HG02610 (cell line): ENCODE measurements around the gene PHLDB1.
"Not testable (repeated sequence)": the region's sequence is repeated elsewhere in the genome, so short reads cannot be mapped to it uniquely, and the experiment has no call there.

Source experiments
- ATAC-seq: cut with Tn5 transposase; IDR thresholded peaks from one replicate; pipeline ENCODE4 v1.9.1; 2021; ENCODE audit warnings: mild to moderate bottlenecking, moderate library complexity; ENCODE audit not compliant: unreplicated experiment

The PHLDB1 gene

GRCh38 chr11:118605116-118605867 lies 2.1 kb upstream of the PHLDB1 start:
- no peak for ATAC-seq

DNA sequence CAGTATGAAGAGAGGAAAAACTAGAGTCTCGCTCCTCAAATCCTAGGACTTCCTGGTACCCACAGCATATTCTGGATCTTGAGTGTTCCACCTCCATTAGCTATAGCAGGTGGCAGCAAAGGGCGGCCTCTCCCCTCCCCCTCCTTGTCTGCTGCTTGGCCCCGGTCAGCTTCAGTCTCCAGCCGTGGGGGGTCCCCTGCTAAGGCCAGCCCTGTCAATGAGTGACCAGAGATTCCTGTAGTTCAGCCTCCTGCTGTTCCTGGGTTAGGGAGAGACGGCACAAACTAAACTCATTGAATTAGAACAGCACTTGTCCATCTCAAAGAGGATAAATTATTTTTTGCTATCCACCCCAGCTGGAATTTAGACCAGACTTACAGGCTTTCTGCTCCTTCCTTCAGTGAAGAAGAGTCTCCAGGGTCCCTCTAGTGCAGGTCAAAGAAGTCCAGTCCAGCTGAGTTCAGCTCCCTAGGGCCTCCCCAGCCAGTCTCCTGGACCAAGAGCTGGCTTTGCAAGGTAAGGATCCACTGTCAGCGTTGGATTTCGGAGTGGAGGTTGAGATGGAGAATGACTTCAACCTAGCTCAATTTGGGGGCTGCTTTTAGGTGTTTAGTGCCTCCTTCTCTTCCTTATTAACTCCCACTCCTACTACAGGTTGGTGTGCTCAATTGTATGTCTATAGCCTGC lies 1.1 kb upstream of the PHLDB1 start:
- ATAC-seq, result no peak

- no peak for ATAC-seq
Measured at GRCh38 chr11:118606844-118607228, 579 bp upstream of the PHLDB1 start.

- no peak for ATAC-seq
Measured at GRCh38 chr11:118608360-118609227, 1.2 kb downstream of the PHLDB1 start.

GRCh38 chr11:118609380-118610224 lies 2.2 kb downstream of the PHLDB1 start:
- ATAC-seq, result no peak

GRCh38 chr11:118610225-118610772 lies 2.9 kb downstream of the PHLDB1 start:
- no peak for ATAC-seq

GRCh38 chr11:118610773-118611432 lies 3.5 kb downstream of the PHLDB1 start:
- ATAC-seq, result no peak

GRCh38 chr11:118611433-118611795 lies 4.0 kb downstream of the PHLDB1 start:
- ATAC-seq, result not testable (repeated sequence)

DNA sequence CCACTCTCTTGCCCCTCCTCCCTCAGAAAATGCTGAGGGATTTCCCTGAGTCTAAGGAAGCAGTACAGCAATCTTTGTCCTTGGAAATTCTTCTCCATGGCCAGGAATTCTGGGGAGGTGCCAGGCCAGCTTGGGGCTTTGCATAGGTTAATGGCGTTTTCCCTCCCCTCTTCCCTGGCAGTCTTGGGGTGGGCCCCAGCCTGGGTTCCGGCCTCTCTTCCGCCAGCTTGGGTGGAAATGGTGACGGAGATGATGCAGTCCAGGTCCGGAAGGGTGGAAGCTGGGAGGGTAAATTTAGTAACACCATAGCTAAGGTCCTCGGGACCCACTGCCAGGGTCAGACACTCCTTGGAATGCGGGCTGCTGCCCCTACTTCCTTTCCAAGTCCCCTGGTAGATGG lies 5.0 kb downstream of the PHLDB1 start:
- no peak for ATAC-seq

DNA sequence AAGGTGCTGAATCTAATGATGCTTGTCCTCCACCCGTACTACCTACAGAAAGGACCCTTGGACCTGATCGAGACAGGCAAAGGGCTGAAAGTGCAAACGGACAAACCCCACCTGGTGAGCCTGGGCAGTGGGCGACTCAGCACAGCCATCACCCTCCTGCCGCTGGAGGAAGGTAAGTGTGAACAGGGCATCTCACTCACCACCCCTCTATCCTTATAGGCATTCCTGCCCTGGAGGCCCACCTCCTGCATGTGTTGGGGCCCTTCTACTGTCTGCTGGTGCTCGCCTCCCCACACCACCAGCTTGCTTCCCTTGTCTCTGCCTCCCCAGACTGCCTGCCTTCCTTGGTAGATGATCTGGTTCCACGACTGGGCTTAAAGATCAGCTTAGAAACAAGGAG lies 7.1 kb downstream of the PHLDB1 start:
- ATAC-seq, result no peak

DNA sequence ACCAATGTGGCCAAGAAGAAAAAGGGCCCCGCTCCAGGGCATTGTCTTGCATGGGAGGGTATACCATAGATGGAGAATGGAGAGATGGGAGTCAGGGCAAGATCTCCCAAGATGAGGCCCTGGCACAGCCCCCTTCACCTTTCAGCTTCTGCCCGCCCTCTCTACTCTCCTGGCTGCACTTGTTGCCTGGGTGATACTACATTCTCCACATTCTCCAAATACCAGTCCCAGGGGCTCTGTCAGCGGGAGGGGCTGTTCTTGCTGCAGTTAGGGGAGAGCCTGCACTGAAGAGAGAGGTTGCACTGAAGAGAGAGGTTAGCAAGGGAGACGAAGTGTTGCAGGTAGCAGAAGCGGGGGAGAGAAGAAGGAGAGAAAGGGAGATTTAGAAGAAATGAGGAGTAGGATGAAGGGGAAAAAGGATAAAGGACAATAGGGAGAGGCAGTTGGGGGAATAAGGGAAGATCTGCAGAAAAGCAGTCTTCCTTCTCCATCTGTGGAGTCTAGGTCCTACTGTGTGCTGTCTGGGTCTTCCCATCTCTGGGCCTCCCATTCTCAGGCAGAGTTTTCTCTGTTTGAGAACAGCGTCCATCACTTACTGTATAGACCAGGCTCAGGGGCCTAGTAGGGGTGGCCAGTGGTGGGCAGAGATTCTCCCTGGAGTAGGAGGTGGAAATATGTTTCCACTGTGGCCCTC lies 8.0 kb downstream of the PHLDB1 start:
- ATAC-seq, result no peak

DNA sequence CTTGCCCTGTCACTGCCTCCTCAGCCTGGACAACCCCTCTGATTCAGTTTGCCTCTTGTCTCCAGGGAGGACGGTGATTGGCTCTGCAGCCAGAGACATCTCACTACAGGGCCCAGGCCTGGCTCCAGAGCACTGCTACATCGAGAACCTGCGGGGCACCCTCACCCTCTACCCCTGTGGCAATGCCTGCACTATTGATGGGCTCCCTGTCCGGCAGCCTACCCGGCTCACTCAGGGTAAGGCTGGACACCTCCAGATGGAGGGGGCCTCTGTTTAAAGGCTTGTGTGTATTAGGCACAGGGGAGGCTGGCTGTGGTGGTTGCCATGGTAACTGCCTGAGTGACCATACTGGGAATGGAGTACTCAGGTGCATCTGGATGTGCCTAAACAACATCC lies 8.6 kb downstream of the PHLDB1 start:
- no peak for ATAC-seq

- ATAC-seq, result no peak
Measured at GRCh38 chr11:118618115-118618990, 10.9 kb downstream of the PHLDB1 start.

GRCh38 chr11:118618991-118619375 lies 11.6 kb downstream of the PHLDB1 start:
- no peak for ATAC-seq

- ATAC-seq, result no peak
Measured at GRCh38 chr11:118619444-118620197, 12.2 kb downstream of the PHLDB1 start.

- no peak for ATAC-seq
Measured at GRCh38 chr11:118620529-118621070, 13.2 kb downstream of the PHLDB1 start.

GRCh38 chr11:118621071-118621783 lies 13.8 kb downstream of the PHLDB1 start:
- no peak for ATAC-seq
